ENCODE measurements around the gene ZNF678. TPM values are rescaled to one million over a fixed set of nuclear protein-coding genes. Genes with fewer than 3 reads are reported as not detected.

The ZNF678 gene
- total RNA-seq, 1 donor: 5.2 TPM

GRCh38 chr1:227541129-227541528 lies 22.2 kb upstream of the ZNF678 start:
- DNase-seq (ENCODE audit: low read depth): no peak
- no peak overlapping the region for H3K4me3 ChIP-seq (ENCODE audit: low read depth, low read length)
- TF ChIP-seq CTCF (IDR thresholded peaks at IDR 0.05; ENCODE audit: insufficient read depth, low read depth, low read length): no peak

- peak; percentile 11 for DNase-seq (ENCODE audit: low read depth)
- peak overlapping the region; percentile 69 for H3K4me3 ChIP-seq (ENCODE audit: low read depth, low read length)
- TF ChIP-seq CTCF (IDR thresholded peaks at IDR 0.05; ENCODE audit: insufficient read depth, low read depth, low read length): no peak
These were observed 21.6 kb upstream of the ZNF678 start for GRCh38 chr1:227541796-227542152.

- peak; percentile 86 for DNase-seq (ENCODE audit: low read depth)
- TF ChIP-seq CTCF (IDR thresholded peaks at IDR 0.05; ENCODE audit: insufficient read depth, low read depth, low read length): peak; percentile 78
- H3K4me3 ChIP-seq (ENCODE audit: low read depth, low read length): peak overlapping the region; percentile 69
These were observed 20.9 kb upstream of the ZNF678 start for GRCh38 chr1:227542153-227543120.

GRCh38 chr1:227543283-227544066 lies 19.9 kb upstream of the ZNF678 start:
- no peak for TF ChIP-seq CTCF (IDR thresholded peaks at IDR 0.05; ENCODE audit: insufficient read depth, low read depth, low read length)
- no peak for DNase-seq (ENCODE audit: low read depth)
- H3K4me3 ChIP-seq (ENCODE audit: low read depth, low read length): no peak overlapping the region

GRCh38 chr1:227544067-227545050 lies 19.0 kb upstream of the ZNF678 start:
- no peak for DNase-seq (ENCODE audit: low read depth)
- TF ChIP-seq CTCF (IDR thresholded peaks at IDR 0.05; ENCODE audit: insufficient read depth, low read depth, low read length): no peak
- no peak overlapping the region for H3K4me3 ChIP-seq (ENCODE audit: low read depth, low read length)

GRCh38 chr1:227545361-227545760 lies 18.0 kb upstream of the ZNF678 start:
- TF ChIP-seq CTCF (IDR thresholded peaks at IDR 0.05; ENCODE audit: insufficient read depth, low read depth, low read length): no peak
- DNase-seq (ENCODE audit: low read depth): no peak
- no peak overlapping the region for H3K4me3 ChIP-seq (ENCODE audit: low read depth, low read length)

All from fibroblast of villous mesenchyme (primary cell).